Fibroblast of skin of left biceps (primary cell): Measurements from ENCODE around the gene FBXO30.

Experiments used
- DNase-seq, 2 experiments: peaks; one replicate each; pipeline ENCODE4 v3.0.0-alpha.2; 2013; ENCODE audit warnings: low read depth in 2 of 2

FBXO30 gene

DNA sequence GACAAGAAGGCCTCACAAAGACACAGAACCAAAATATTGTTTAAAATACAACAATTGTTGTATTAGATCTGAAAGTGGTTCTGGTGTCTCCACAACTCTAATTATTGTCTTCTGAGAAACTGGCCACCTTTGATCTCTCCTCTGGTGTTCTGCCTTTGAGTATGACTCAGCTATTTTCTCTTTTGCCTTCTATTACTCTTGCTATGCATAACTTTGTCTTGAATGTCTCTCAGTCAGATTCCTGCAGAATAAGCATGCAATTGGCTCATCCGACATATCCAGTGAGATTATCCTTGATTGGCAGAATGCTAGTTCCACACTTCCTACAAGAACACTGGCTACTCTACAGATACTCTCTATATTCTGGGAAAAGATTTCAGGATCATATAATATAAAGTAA is 65.0 kb downstream of the FBXO30 start:
- peak in 1 of 2 experiments; percentile 51 for DNase-seq

DNA sequence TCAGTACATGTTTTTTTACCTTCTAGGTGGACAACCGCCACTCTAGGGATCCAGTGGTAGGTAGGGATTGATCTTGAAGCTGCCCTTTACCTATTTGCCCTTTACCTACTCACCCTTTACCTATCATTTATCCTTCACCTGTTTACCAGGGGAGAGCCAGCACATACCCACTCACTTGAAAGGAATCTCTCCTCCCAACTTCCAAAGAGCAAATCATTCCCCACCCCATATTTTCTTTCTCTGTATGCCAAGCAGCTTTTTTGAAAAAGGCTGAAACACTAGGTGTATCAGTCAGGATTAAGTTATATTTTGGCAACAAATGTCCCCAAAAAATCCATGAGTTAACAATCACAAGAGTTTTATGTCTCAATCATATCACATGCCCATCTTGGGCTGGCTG is 68.7 kb downstream of the FBXO30 start:
- DNase-seq, result no peak

DNA sequence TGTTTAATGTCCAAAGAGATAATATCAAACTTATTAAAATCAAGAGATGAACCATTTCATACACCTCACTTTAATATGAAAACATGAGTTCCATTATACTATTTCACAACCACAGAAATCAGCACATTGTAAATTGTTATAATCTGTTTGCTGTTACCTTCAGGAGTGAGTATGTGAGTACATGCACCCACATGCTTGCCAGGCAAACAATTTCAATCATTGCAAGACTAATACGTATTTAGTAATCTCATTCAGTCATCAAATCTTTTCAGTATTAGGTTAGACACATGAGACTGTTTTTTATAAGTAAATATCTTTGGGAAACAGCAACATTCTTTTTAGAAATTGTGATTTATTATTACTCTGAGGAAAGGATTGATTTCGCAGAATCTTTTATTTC is 70.0 kb downstream of the FBXO30 start:
- no peak for DNase-seq
